NCI-H2196 treated with DMSO at 0.1 percent for 48 hours (cell line): ENCODE results near the gene SLC11A1.

Source experiments
- DNase-seq: peaks from one replicate; lab custom pipeline; 2025; ENCODE audit not compliant: unreplicated experiment; lab: John Stamatoyannopoulos, UW

Gene SLC11A1, protein sequence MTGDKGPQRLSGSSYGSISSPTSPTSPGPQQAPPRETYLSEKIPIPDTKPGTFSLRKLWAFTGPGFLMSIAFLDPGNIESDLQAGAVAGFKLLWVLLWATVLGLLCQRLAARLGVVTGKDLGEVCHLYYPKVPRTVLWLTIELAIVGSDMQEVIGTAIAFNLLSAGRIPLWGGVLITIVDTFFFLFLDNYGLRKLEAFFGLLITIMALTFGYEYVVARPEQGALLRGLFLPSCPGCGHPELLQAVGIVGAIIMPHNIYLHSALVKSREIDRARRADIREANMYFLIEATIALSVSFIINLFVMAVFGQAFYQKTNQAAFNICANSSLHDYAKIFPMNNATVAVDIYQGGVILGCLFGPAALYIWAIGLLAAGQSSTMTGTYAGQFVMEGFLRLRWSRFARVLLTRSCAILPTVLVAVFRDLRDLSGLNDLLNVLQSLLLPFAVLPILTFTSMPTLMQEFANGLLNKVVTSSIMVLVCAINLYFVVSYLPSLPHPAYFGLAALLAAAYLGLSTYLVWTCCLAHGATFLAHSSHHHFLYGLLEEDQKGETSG

DNA sequence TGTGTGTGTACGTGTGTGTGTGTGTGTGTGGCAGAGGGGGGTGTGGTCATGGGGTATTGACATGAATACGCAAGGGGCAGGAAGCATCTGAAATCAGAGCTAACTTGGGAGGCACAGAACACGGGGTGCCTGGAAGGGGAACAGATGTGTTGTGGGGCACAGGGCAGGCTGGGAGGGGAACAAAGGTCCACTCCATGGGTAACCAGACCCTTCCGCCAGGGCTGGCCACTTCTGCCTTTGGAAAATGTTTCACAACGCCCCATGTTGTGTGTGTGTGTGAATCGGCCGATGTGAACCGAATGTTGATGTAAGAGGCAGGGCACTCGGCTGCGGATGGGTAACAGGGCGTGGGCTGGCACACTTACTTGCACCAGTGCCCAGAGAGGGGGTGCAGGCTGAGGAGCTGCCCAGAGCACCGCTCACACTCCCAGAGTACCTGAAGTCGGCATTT, at the start of gene SLC11A1:
TSS of gene SLC11A1 (plus strand) at position 358 of the 451 bp plus-strand sequence. CDS start 96 bp downstream, outside the sequence.
- DNase-seq: no peak

DNA sequence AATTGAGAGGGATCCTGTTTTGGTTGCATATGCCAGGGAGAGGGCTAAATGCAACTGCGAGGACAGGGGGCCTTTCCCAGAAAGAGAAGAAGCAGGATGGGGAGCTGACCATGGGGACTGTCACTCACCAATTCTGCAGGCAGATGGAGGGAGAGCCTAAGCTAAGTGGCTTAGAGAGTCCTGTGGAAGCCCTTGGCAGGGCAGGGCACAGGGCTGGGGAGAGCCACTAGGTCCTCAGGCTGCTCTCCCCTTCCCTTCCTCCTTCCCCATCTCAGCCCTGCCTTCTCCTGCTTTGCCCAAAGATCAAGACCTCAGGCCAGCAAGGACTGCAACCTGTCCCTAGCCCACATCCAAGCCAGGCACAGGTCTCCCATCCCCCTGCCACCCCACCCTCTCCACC, 49.8 kb upstream of the SLC11A1 start:
- DNase-seq: no peak

DNA sequence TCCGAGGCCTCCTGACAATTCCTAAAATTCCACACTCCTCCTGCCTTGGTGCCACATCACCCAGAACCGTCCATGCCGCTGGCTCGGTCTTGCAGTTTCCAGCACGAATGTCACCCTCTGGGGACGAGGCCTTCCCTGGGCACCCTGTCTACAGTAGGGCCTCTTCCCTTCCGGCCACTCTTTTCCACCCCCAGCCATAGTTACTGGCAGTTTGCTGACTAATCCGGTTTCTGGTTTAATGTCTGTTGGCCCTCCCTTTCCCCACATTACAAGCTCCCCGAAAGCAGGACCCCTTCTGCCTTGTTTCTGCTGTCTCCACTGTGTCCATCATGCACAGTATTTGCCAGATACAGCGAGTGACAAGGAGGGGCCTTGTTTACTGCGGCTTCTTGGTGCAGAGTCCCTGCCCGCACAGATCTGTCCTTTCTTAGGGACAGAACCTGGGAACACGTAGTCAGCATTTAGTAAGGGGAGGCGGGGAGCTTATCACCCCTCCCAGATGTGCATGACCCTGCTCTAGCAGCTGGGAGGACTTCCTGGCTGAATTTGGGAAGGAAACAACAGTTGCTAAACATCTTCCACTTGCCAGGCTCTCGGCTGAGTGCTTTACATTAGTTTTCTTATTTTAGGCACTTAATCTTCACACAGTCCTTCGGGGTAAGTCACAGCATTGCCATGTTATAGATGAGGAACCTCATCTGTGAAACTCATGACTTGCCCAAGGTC, 49.0 kb upstream of the SLC11A1 start:
- no peak for DNase-seq

DNA sequence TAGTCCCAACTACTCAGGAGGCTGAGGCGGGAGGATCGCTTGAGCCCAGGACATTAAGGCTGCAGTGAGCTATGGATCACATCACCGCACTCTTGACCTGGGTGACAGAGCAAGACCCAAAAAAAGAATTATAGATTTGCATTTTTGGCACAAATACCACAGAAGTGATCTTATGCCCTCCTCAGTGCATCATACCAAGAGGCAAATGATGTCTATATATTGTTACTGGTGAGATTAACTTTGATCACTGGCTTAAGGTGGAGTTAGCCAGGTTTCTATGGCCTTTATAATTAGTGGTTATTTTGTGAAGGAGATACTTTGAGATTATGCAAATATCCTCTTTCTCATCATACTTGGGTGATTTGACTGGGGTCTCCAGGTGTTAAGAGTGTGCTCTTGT, 47.5 kb upstream of the SLC11A1 start:
- no peak for DNase-seq

DNA sequence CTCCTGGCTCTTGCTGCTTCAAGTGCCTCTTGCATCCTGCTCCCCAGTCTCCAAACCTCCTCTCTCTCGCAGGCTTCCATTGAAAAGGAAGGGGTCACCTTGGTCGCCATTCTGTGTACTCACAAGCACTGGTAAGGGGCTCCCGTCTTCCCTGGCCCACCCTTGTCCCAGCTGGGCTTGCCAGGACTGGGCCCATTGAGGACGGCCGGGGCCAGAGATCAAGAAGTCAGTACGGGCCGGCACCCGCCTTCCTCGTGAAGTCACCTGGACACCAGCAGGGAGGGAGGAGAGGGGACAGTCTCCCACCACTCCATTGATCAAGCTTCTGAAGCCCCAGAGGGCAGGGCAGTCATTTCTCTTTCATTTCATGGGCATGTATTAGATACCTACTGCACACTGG, 41.4 kb upstream of the SLC11A1 start:
- no peak for DNase-seq

DNA sequence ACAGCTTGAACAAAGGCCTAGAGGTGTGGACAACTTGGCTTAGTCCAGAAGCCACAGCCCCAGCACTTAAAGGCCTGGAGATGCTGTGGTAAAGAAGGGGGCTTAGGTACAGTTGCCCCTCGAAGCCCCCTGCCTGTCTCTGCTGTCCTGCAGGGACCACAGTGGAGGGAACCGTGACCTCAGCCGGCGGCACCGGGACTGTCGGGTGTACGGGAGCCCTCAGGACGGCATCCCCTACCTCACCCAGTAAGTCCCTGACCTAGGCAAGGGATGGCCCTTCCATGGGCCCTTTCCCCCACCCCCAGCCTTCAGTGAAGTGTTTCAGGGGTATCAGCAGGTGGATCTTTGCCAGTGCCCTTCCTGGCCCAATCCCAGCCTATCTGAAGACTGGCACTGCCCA, 40.7 kb upstream of the SLC11A1 start:
- DNase-seq: no peak

DNA sequence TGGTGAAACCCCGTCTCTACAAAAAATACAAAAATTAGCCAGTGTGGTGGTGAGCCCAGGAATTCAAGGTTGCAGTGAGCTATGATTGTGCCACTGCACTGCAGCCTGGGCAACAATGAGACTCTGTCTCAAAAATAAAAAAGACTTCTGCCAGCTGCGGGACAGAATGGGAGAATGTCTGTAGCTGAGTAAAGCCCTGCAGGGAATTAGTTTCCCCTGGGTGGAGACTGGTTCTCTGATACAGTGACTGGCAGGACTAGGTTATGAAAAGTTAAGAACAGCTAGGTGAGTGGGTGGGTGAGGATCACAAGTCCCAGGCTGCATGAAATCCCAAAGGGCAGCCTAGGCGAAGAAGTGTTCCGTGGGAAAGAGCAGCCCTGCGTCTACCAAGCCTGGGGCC, 39.2 kb upstream of the SLC11A1 start:
- DNase-seq: no peak

DNA sequence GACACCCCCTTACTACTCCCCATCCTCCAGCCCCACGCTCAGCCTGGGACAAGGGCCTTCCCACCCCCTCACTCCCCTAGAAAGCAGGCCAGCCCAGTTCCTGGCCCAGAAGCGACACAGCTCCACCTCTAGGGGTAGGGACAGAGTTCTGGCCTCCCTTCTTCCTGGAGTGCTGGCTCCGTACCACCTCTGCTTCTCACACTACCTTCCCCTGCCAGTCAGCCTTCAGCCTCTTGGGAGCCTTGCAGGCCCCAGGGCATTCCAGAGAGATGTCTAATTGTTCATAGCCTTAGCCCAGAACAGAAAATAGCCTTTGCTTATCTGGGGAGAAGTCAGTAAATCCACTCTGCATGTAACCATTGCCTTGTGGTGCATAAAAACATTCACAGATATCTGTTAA, 38.5 kb upstream of the SLC11A1 start:
- DNase-seq: no peak

DNA sequence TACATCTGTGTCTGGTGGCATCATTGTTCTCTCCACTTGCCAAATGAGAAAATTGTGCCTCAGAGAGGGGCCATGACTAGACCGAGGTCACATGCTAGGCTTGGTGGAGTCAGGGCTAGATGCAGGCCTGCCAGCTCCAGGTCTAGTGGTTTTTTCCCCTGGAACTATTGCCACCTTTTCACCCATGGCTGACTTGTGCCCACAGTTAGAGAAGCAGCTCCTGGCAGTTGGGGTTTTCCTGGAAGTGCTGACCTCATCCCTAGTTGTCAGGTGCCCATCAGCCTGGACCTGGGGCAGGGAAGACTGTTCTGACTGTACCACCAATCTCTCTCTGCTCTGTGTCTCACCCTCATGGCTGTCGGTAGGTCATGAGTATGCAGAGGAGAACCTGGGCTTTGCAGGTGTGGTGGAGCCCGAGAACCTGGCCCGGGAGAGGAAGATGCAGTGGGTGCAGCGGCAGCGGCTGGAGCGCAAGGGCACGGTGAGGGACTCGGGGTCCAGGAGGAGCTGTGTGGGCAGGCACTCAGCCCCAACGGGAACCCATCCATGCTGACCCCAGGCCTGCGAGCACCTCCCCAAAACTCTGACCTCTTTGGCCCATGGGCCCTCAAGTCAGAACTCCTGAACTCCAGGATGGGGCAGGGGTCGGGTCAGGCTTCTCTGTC, 37.9 kb upstream of the SLC11A1 start:
- DNase-seq: no peak

DNA sequence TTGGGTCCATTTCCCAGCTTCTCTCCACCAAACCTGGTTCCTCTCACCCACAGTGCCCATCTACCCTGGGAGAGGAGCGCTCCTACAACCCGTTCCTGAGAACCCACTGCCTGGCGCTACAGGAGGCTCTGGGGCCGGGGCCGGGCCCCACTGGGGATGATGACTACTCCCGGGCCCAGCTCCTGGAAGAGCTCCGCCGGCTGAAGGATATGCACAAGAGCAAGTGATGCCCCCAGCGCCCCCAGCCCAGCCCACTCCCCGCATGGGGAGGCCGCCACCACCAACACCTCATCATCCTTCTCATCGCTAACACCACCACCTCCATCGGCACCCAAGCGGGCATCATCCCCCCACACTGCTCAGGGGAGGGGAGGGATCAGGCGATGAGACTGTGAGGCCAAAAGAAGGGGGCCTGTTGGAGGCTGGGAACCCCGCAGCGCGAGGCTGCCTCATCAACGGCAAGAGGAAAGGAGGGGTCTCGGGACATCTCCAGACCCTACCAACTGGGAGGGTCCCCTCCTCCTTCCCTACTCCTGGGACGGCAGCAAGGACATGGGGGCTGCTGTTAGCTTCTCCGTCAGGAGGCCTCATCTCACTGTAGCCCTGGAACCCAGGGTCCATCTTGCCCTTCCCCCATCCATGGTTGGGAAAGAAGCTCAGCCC, 37.2 kb upstream of the SLC11A1 start:
- no peak for DNase-seq

DNA sequence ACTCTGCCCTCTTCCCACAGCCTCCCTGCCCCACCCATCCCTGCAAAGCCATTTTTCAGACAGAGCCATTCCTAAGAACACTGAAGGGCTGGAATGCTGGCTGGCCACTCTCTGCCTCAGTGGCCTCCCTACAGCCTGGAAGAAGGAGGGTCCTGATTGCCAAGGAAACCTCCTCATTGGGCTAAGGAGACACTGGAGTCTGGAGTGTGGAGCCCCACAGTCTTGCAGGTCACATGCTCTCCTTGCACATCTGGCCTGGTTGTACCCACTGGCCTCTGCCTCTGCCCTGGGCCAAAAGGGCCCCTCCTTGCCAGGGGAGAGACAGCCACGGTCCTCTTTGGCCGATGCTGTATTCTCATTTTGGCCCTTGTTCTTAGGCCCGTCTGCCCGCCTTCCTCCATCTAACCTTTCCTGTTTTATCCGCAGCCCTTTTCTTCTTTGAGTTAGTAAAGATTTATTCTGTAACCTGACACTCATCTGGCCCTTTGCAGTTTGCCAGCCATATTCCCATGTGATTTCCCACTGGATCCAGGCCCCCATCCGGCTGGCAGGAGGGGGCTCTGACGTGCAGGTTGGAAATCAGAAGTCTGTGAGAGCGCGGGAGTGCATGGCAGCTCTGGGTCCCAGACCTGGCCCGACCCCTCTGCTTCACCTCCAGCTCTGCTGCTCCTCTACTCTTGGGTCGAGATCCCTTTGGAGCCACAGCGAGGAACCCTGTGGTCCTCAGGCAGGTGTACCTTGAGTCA, 36.4 kb upstream of the SLC11A1 start:
- no peak for DNase-seq

DNA sequence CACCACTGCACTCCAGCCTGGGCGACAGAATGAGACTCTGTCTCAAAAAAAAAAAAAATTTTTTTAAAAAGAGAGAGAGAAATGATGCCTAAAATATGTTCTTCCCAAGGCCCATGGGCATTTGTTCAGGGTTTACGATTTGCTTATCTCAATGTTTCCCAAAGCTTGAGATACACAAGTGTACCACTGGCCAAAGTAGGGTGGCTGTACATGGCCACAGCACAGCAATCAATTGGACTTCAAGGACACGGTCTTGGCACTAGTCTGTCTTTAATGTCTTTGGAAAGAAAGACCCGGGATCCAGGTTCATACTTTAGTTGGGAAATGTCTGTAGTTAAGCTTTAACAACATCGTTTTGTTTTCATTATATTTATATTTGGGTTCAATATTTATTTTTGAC, 34.9 kb upstream of the SLC11A1 start:
- no peak for DNase-seq

DNA sequence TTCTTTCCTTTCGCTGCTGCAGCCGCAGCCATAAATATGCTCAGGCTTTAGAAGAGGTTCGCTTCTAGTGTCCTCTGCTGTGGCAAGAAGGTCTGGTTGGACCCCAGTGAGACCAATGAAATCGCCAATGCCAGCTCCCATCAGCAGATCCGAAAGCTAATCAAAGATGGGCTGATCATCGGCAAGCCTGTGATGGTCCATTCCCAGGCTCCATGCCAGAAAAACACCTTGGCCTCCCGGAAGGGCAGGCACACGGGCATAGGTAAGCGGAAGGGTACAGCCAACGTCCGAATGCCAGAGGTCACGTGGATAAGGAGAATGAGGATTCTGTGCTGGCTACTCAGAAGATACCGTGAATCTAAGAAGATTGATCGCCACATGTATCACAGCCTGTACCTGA, 28.0 kb upstream of the SLC11A1 start:
- no peak for DNase-seq

DNA sequence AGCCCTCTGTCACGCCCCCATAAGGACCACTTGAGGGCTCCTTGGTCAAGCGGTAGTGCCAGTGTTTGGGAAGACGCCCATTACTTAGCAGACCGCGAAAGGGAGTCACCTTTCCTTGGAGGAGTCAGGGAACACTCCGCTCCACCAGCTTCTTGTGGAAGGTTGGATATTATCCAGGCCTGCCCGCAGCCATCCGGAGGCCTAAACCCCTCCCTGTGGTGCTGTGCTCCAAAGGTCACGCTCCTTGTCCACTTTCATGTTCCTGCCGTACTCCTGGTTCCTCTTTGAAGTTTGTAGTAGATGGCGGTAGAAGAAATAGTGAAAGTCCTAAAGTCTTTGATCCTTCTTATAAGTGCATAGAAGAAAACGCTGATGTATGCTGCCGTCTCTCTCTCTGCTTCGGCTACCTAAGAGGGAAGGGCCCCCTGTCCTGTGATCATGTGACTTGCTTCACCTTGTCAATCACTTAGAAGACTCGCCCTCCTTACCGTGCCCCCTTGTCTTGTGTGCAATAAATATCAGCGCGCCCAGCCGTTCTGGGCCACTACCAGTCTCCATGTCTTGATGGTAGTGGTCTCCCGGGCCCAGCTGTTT, 27.1 kb upstream of the SLC11A1 start:
- DNase-seq: no peak

DNA sequence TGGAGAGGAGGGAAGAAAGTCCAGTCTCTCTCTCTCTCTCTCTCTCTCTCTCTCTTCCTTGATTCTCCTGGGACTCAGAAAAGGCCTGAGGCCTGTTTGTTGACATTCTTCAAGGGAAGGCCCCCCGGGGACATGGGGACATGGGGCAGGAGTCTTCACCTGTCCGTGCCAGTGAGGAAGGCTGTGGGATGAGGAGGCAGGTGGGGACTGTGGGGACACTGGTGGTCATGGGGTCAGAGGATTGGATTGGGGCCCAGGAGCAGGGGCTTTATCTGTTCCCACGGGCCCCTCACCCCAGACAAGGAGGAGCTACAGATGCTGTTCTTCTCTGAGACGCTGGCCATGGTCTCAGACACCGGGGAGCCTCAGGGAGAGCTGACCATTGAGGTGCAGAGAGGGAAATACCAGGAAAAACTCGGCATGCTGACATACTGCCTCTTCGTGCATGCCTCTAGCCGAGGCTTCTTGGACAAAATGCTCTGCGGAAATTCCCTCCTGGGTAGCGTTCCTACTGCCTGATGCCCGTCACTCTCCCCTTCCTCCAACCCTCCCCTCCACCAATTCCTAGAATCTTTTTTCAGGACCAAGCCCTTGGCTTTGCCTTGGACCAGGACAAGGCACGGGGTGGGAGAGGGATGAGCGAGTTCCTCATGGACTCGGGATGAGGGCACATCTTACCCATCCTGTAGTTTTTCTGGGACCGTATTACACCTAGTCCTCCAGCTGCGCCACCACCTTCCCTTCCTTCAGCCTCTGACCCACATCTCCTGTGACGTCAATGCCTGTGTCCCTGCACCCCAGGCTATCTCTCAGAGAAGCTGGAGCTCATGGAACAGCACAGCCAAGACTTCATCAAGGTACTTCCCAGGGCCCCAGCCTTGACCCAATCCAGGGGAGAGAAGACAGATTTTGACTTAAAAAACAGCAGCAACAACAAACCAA, 24.6 kb upstream of the SLC11A1 start:
- no peak for DNase-seq

DNA sequence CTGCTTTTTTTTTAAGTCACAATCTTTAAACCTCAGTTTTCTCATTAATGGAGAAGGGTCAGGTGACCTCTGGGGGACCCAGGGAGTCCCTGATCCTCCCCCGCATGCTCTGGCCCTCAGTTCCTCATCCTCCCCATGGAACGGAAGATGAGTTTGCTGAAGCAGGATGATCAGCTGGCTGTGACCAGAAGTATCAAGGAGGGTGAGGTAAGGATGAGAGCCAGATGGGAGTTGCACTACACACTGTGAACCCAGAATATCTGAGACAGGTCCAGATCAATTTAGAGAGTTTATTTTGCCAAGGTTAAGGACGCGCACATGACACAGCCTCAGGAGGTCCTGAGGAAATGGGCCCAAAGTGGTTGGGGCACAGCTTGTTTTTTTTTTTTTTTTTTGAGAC, 21.6 kb upstream of the SLC11A1 start:
- no peak for DNase-seq

DNA sequence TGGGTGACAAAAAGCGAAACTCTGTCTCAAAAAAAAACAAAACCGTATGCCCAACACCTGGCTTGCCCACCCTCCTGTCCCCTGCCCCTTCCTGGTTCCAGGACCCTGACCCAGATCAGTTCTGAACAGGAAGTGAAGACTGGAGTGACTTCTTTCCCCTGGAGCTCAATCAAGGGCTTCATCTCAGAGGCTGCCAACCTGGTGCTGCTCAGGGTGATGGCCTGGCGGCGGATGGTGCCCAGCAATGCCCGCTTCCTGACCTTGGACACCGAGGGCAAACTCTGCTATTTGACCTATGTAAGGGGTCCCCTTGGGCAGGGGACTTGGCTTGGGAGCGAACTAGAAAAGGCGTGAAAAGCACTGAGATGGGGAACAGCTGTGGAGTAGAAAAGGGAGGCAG, 19.5 kb upstream of the SLC11A1 start:
- no peak for DNase-seq

DNA sequence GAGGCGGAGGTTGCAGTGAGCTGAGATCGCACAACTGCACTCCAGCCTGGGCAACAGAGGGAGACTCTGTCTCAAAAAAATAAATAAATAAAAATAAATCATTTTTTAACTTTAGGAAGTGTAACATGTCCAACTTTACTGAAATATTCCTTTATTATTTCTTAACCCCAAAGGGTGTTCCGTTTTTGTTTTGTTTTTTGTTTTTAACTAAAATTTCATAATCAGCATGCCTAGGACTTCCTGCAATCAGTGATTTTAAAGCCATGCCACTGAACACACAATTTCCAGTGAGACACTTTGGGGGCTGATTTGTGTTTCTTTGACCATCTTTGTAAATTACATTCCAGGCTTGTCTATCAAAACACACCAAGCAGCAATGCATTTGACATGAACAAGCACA, 18.3 kb upstream of the SLC11A1 start:
- no peak for DNase-seq

DNA sequence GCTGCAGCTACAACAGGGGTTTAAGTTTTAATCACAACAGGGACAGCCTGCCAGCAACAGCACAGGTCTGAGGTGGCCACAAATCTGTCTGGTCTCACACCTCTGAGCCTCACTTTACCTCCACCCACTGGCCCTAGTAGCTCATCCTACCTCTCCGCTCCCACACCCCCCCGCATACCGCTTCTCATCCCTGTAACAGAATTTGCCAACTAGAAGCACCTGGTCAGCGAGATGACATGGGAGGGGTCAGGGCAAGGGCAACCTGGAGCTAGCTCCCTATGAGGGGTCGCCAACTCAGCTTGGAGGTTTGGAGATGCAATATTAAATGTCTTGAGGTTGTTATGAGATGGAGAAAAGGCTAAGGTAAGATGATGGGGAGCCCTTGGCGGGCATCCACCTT, 17.9 kb upstream of the SLC11A1 start:
- DNase-seq: no peak
